Choroid plexus epithelial cell (primary cell): Measurements from ENCODE around the gene MS4A6E.

Experiments
- DNase-seq: peaks from one replicate; pipeline ENCODE4 v3.0.0-alpha.2; 2010; ENCODE audit warnings: low read depth
- H3K4me3 ChIP-seq: 2 replicates; pipeline ENCODE4 v1.5.1; 2011; ENCODE audit warnings: low read depth, mild to moderate bottlenecking, control low read depth, low read length, moderate library complexity
- TF ChIP-seq, protein P1 (sequence below): conservative IDR thresholded peaks from 2 replicates; pipeline ENCODE4 v1.5.1; 2011; ENCODE audit warnings: low read depth, mild to moderate bottlenecking, control low read depth, inconsistent platforms, low read length, moderate library complexity

MS4A6E gene

DNA sequence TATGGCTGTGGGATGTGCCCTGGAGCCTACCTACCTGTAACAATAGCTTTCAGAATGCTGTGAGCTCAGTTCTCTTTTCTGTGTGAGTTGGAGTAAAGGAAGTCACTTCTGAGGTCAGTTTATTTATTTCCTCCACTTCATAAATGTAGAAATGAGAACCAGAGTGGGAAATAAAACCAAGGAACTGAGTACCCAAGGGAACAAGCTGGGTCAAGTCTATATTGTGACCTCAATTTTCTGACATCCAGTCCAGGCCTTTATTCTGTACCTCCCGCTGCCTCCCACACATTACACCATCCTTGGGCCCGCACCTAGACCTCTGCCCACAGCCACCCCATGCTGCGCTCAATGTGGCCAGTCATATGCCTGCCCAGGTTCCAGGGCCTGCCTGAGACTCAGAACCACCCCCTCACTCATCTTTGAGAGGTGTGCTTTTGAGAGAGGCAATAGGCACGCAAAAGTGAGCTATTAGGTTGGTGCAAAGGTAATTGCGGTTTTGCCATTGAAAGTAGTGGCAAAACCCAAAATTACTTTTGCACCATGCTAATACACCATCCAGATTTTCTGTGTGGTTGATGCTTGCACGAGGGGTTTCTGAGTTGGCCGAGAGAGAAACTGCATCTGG lies 9.8 kb downstream of the MS4A6E start:
- DNase-seq, result no peak
- no peak overlapping the region for H3K4me3 ChIP-seq
- TF ChIP-seq, protein P1, sequence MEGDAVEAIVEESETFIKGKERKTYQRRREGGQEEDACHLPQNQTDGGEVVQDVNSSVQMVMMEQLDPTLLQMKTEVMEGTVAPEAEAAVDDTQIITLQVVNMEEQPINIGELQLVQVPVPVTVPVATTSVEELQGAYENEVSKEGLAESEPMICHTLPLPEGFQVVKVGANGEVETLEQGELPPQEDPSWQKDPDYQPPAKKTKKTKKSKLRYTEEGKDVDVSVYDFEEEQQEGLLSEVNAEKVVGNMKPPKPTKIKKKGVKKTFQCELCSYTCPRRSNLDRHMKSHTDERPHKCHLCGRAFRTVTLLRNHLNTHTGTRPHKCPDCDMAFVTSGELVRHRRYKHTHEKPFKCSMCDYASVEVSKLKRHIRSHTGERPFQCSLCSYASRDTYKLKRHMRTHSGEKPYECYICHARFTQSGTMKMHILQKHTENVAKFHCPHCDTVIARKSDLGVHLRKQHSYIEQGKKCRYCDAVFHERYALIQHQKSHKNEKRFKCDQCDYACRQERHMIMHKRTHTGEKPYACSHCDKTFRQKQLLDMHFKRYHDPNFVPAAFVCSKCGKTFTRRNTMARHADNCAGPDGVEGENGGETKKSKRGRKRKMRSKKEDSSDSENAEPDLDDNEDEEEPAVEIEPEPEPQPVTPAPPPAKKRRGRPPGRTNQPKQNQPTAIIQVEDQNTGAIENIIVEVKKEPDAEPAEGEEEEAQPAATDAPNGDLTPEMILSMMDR, result no peak

- no peak for DNase-seq
- no peak overlapping the region for H3K4me3 ChIP-seq
Observed at GRCh38 chr11:60338053-60338452, 11.0 kb downstream of the MS4A6E start.

DNA sequence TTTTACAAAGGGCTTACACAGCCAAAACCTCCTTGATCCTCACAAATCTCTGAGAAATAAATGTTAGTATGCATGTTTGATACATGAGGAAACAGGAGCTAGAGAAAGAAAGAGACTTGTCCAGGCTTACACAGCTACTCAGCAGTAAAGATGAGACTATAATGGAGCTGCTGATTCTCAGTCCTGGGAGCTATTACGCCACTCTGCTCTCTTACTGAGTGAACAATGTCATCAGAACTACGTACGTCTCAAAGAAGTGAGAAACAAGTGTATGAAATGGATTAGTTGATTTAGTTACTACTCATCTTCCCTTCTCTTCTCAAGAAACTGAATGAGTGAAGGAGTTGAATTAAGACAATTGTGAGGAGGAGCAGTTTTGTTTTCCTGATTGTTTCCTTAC lies 12.3 kb downstream of the MS4A6E start:
- DNase-seq, result no peak
- H3K4me3 ChIP-seq, result no peak overlapping the region
- TF ChIP-seq, protein P1, result no peak

More at GRCh38 chr11:60338053-60338452, 11.0 kb downstream of the MS4A6E start:
- TF ChIP-seq, protein P1, result no peak

DNA sequence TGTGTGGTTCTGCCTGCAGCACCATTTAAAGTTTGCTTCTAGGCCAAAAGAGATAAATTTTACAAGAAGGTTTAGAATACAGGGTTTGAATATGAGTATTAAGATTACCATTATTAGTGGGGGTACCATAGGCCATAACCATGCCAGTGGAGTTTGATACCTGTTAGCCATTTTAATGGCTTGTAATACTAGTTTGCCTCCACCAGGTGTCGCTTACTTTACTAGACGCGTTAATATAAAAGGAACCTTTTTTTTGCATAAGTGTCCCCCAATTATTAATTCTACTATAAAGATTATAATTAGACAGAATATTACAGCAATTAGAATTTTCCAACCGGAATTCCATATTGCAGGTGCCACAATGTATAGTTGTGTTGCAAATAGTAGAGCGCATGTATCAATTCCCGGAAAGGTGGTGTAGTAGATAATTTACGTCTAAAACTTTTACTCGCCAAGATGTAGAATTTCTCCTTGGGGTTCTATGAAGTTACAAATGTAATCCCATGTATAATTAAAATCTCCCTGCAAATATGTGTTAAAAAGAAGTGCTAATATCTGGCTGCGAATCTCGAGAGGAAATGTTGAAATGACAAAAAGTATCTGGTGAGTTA lies 16.1 kb downstream of the MS4A6E start:
- TF ChIP-seq, protein P1, result peak; percentile 37
- peak; percentile 8 for DNase-seq
- no peak overlapping the region for H3K4me3 ChIP-seq

DNA sequence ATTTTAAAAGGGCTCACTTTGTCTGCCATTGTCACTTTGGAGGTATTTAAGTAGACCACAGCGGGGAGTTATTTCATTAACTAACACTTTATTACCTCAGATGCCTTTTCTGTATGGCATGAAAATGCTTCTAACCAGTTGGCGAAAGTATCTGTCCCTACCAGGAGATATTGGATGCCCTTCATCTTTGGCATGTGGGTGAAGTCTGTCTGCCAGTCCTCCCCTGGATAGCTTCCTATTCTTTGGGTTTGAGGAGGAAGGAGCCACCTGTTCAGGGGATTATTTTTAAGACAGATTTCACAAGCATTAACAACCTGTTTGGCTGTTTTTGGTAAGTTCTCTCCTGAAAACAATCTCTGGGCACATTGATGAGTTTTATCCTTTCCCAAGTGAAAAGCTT lies 17.1 kb downstream of the MS4A6E start:
- TF ChIP-seq, protein P1, result no peak
- DNase-seq, result no peak
- H3K4me3 ChIP-seq, result no peak overlapping the region

- no peak overlapping the region for H3K4me3 ChIP-seq
- DNase-seq, result peak; percentile 12
- TF ChIP-seq, protein P1, result peak; percentile 31
Observed at GRCh38 chr11:60345489-60345888, 18.4 kb downstream of the MS4A6E start.
